Suppressor macrophage treated with lipopolysaccharide for 1 hour (primary cell): ENCODE results near the gene ANTXR2.
"Not testable (repeated sequence)": the region's sequence is repeated elsewhere in the genome, so short reads cannot be mapped to it uniquely, and the experiment has no call there.

Experiments
- DNase-seq, 3 donors: peaks; one replicate each; pipeline ENCODE4 v3.0.0-alpha.2; 2020 to 2022

The ANTXR2 gene

GRCh38 chr4:80017125-80017854 is 55.7 kb downstream of the ANTXR2 start:
- peak; percentile 43 to 87 (median 70) for DNase-seq

DNA sequence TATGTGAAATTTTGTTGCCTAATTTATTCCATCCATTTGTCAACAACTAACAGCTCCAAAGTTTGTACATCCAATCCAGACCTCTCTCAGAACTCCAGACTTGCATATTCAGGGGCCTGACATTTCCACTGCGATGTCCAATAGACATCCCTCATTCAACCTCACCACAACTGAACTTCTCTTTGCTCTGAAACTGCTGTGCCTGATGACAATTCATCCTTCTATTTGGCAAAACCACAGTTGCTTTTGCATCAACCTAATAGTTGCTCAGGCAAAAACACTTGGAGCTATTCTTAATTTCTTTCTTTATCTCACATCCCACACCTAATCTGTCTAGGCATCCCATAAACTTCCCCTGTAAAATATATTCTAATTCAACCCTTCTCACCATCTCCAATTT is 56.5 kb downstream of the ANTXR2 start:
- DNase-seq, result no peak

- no peak for DNase-seq
These were observed 57.4 kb downstream of the ANTXR2 start for GRCh38 chr4:80015407-80016189.

DNA sequence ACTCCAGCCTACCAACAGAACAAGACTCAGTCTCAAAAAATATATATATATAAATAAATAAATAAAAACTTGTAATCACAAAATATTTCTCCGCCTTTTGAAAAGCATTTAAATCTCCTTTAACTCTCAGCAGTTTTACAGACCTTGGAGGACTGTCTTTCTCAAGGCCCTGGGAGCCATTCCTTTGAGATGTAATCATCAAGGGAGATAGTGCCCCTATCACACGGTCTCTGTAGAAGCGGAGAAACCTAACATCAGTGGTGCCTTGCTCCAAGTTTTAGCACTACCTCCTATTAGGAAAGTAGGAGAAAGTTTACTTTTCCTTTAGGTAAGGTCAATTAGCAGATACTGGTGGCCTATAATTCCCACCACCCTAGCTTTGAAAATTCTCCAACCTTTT is 58.5 kb downstream of the ANTXR2 start:
- no peak for DNase-seq

- no peak for DNase-seq
These were observed 60.7 kb downstream of the ANTXR2 start for GRCh38 chr4:80012291-80012690.

DNA sequence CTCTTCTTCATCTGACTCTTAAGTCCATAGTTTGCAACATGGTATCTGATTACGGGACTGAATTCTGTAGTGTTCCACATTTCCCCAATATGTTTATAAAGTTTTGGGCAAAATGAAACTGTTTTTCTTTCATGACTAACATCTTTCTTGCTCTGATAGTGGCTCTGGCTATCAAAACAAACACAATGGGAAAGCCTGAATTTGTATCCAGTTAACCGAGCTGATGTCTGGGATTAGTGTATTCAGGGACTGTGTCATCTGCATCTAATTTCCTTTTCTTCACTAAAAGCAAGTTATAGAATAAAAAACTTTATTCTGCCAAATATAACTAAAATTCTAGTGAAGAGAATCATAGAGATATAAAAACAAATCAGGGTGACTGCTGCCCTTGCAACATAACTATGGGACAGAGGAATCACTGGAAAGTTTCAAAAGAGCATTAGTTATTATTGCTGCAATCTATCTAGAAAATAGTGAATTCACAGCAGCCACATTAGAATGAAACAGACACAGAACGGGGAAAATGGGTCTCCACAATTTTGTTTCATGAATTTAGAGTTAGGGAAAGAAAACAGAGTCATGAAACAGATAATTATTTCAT is 61.3 kb downstream of the ANTXR2 start:
- DNase-seq, result no peak

- no peak for DNase-seq
These were observed 62.7 kb downstream of the ANTXR2 start for GRCh38 chr4:80010316-80010715.

- no peak for DNase-seq
These were observed 63.2 kb downstream of the ANTXR2 start for GRCh38 chr4:80009806-80010205.

- no peak for DNase-seq
These were observed 64.1 kb downstream of the ANTXR2 start for GRCh38 chr4:80008971-80009370.

- no peak for DNase-seq
These were observed 64.7 kb downstream of the ANTXR2 start for GRCh38 chr4:80008351-80008750.

DNA sequence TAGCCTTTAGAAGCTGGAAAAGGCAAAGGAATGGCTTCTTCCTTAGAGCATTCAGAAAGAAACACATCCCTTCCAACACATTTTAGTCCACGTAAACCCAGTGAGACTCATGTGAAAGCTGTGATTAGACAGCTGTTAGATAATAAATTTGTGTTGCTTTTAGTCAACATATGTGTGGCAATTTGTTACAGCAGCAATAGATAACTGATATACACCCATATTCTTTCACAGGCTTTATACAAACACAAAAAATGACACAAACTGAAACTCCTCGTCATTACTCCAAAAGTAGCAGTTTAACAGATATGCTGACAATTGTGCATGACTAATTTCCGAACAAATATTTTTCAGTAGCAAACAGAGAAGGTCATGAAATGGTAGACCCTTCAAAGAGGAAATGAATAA is 65.3 kb downstream of the ANTXR2 start:
- peak in 1 of 3 donors; percentile 34 for DNase-seq

DNA sequence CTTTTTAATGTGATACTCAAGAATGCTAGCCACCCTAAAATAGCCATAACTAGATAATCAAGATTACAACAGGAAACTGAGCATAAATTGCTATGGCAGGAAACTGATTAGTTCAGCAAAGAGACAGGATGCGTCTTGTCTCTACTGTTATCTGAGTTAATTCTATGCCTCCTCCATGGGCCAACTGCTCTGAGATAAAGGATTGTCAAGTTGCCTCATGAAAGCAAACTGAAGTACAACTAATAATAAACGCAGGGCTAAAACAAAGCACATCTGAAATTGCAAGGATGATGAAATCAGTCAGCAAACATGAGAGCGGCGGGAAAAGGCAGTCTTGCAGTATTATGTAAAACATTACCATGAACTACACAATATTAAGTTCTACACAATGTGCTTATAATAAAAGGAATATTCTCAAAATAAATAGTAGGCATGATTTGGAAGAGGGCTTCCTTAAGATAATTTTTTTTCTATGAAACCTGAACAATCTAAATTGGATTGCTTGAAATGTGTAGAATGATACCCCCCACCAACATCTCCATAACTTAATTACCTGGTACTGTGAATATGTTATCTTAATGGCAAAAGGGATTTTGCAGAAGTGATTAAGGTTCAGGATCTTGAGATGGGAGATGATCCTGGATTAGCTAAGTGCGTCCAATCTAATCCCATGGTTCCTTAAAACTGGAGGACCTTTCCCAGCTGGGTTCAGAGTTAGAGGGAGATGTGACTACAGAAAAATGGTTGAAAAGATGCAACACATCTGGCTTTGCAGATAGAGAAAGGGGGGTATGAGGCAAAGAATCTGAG is 65.9 kb downstream of the ANTXR2 start:
- no peak for DNase-seq

DNA sequence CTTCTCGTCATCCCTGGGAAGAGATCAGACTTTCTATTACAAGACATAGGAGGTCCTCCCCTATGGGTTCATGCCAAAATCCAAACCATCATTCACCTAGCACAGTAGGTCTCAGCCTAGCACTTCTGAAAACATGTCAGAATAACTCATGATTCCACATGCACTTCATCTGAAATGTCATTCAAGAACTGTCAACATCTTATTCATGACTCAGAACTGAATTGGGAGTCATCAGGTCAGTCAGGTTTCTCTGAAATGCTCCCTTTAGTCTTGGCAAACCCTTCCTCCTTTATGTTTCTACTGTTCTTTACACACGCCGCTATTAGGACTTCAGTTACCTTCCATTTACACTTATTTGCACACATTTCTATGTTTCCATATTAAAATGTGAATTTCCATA is 67.2 kb downstream of the ANTXR2 start:
- DNase-seq, result peak; percentile 10 to 77 (median 33)

GRCh38 chr4:80004319-80004718 is 68.7 kb downstream of the ANTXR2 start:
- DNase-seq, result no peak

GRCh38 chr4:80002559-80002958 is 70.5 kb downstream of the ANTXR2 start:
- not testable (repeated sequence) for DNase-seq

- DNase-seq, result peak in 1 of 3 donors; percentile 30
These were observed 74.0 kb downstream of the ANTXR2 start for GRCh38 chr4:79999048-79999447.

GRCh38 chr4:79998201-79998600 is 74.8 kb downstream of the ANTXR2 start:
- DNase-seq, result no peak

GRCh38 chr4:79996851-79997250 is 76.2 kb downstream of the ANTXR2 start:
- DNase-seq, result no peak

GRCh38 chr4:79993476-79993875 is 79.6 kb downstream of the ANTXR2 start:
- no peak for DNase-seq

DNA sequence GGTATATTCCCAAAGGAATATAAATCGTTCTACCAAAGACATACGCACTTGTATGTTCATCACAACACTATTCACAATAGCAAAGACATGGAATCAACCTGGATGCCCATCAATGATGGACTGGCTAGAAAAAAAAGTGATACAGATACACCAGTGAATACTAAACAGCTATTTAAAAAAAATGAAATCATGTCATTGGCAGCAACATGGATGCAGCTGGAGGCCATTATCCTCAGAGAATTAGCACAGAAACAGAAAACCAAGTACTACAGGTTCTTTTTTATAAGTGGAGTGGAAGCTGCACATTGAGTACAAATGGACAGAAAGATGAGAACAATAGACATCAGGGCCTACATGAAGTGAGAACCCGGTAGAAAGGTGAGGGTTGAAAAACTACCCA is 81.4 kb downstream of the ANTXR2 start:
- DNase-seq, result no peak

DNA sequence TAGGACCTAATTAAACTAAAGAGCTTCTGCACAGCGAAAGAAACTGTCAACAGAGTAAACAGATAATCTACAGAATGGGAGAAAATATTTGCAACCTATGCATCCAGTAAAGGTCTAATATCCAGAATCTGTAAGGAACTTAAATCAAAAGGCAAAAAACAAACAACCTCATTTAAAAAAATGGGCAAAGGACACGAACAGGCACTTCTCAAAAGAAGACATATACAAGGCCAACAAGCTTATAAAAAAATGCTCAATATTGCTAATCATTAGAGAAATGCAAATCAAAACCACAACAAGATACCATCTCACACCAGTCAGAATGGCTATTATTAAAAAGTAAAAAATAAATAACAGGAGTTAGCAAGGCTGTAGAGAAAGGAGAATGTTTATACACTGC is 81.9 kb downstream of the ANTXR2 start:
- not testable (repeated sequence) for DNase-seq

DNA sequence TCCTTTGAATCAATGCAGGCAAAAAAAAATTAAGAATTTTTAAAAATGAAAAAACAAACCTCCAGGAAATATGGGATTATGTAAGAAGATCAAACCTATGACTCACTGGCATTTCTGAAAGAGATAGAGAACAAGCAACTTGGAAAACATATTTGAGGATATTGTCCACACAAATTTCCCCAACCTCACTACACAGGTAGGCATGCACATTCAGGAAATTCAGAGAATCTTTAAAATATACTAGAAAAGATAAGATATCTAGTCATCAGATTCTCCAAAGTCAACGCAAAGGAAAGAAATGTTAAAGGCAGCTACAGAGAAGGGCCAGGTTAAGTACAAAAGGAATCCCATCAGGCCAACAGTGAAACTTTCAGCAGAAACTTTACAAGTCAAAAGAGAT is 85.6 kb downstream of the ANTXR2 start:
- DNase-seq, result peak in 1 of 3 donors; percentile 24

GRCh38 chr4:79983431-79983830 is 89.6 kb downstream of the ANTXR2 start:
- no peak for DNase-seq
